Globus pallidus (tissue), 1 donor: Measurements from ENCODE around the gene HNRNPF.
"Not testable (repeated sequence)": the region's sequence is repeated elsewhere in the genome, so short reads cannot be mapped to it uniquely, and the experiment has no call there.

Experiments
- DNase-seq: peaks from one replicate; pipeline ENCODE4 v3.0.0-alpha.2; 2015; ENCODE audit warnings: low spot score

HNRNPF gene

GRCh38 chr10:43408710-43409384, at the start of gene HNRNPF:
TSS of gene HNRNPF (minus strand) at chr10:43409186. CDS start at chr10:43387884, 21,302 bp downstream.
- peak; percentile 96 for DNase-seq

- DNase-seq, result no peak
Measured at GRCh38 chr10:43458227-43458626, 49.2 kb upstream of the HNRNPF start.

- not testable (repeated sequence) for DNase-seq
Measured at GRCh38 chr10:43456561-43456960, 47.6 kb upstream of the HNRNPF start.

GRCh38 chr10:43454025-43454424, 45.0 kb upstream of the HNRNPF start:
- not testable (repeated sequence) for DNase-seq

GRCh38 chr10:43453266-43453831, 44.4 kb upstream of the HNRNPF start:
- no peak for DNase-seq

GRCh38 chr10:43452356-43452914, 43.4 kb upstream of the HNRNPF start:
- no peak for DNase-seq

GRCh38 chr10:43448742-43449141, 39.8 kb upstream of the HNRNPF start:
- no peak for DNase-seq

GRCh38 chr10:43446219-43447017, 37.4 kb upstream of the HNRNPF start:
- not testable (repeated sequence) for DNase-seq

GRCh38 chr10:43444897-43445466, 36.0 kb upstream of the HNRNPF start:
- DNase-seq, result no peak

- no peak for DNase-seq
Measured at GRCh38 chr10:43444323-43444722, 35.3 kb upstream of the HNRNPF start.

GRCh38 chr10:43440463-43441134, 31.6 kb upstream of the HNRNPF start:
- no peak for DNase-seq

- DNase-seq, result no peak
Measured at GRCh38 chr10:43437141-43437870, 28.3 kb upstream of the HNRNPF start.

GRCh38 chr10:43436291-43437140, 27.5 kb upstream of the HNRNPF start, which contains the start of gene ZNF487:
TSS of gene ZNF487 (plus strand) at chr10:43437111. CDS start at chr10:43475814, 38,703 bp downstream.
- peak; percentile 92 for DNase-seq

- no peak for DNase-seq
Measured at GRCh38 chr10:43430926-43431663, 22.1 kb upstream of the HNRNPF start.

GRCh38 chr10:43427166-43427825, 18.3 kb upstream of the HNRNPF start:
- no peak for DNase-seq

- DNase-seq, result not testable (repeated sequence)
Measured at GRCh38 chr10:43426476-43426875, 17.5 kb upstream of the HNRNPF start.

GRCh38 chr10:43424416-43424815, 15.4 kb upstream of the HNRNPF start:
- no peak for DNase-seq

- DNase-seq, result not testable (repeated sequence)
Measured at GRCh38 chr10:43421944-43422343, 13.0 kb upstream of the HNRNPF start.

GRCh38 chr10:43421519-43421918, 12.5 kb upstream of the HNRNPF start:
- no peak for DNase-seq
